ENCODE data around the gene REPS1.

Gene REPS1

GRCh38 chr6:138869398-138869797 lies 118.7 kb downstream of the REPS1 start:
- Histone ChIP-seq H3F3A (ENCODE audit: low read depth) (no peaks in the 10 kb centered on the region), H3K4me3 (ENCODE audit: low read length, poor library complexity, severe bottlenecking) (no peak overlapping the region), H3K79me2 (ENCODE audit: insufficient read depth, low read length) (no peaks in the 10 kb centered on the region), H2AFZ (ENCODE audit: low read length) (no peak overlapping the region), H3K36me3 (ENCODE audit: insufficient read depth, low read length) (no peaks in the 10 kb centered on the region), H3K9me3 (ENCODE audit: insufficient read depth, low read depth, low read length) (no peaks in the 10 kb centered on the region), H3K9ac (ENCODE audit: low read depth, low read length, poor library complexity, severe bottlenecking) (no peak overlapping the region), H3K4me2 (ENCODE audit: low read depth, low read length, poor library complexity, severe bottlenecking) (no peak overlapping the region), H3K9me2 (replicated peaks; ENCODE audit: low read depth, low read length) (no peaks in the 10 kb centered on the region), H4K20me1 (ENCODE audit: insufficient read depth, low read length, poor library complexity, severe bottlenecking) (no peaks in the 10 kb centered on the region), H3K4me1 (ENCODE audit: insufficient read depth, low read length, poor library complexity, severe bottlenecking) (no peaks in the 10 kb centered on the region), H3K27me3 (ENCODE audit: insufficient read depth, low read length, poor library complexity, severe bottlenecking) (no peaks in the 10 kb centered on the region)
- TF ChIP-seq EZH2phosphoT487 (IDR thresholded peaks at IDR 0.05; ENCODE audit: borderline replicate concordance) (no peak), CTCF (conservative IDR thresholded peaks at IDR 0.05; ENCODE audit: low read length) (no peak)

DNA sequence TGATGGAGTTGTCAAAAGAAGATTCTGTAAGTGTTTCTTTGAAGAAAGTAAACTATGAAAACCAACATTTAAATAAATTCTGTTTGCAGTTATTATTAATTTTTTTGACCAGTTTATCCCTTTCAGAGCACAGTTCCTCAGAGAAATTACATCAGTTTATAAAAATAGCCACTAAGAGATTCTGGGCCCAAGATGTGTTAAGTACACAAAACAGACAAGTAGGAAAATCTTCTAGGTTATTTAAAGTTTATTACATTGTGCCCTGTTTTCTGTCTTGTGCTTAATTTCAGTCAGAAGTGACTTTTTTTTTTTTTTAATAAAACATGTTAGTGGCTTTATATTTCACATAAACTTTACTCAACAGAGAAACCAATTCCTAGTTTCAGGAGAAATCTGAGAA lies 119.9 kb downstream of the REPS1 start:
- no peaks in the 10 kb centered on the region for H3K4me1 ChIP-seq (ENCODE audit: insufficient read depth, low read length, poor library complexity, severe bottlenecking)
- TF ChIP-seq EZH2phosphoT487 (IDR thresholded peaks at IDR 0.05; ENCODE audit: borderline replicate concordance) (no peak), CTCF (conservative IDR thresholded peaks at IDR 0.05; ENCODE audit: low read length) (no peak)
- H2AFZ ChIP-seq (ENCODE audit: low read length) = no peak overlapping the region
- no peaks in the 10 kb centered on the region for H4K20me1 ChIP-seq (ENCODE audit: insufficient read depth, low read length, poor library complexity, severe bottlenecking)
- H3K4me3 ChIP-seq (ENCODE audit: low read length, poor library complexity, severe bottlenecking) = no peak overlapping the region
- no peaks in the 10 kb centered on the region for H3K27me3 ChIP-seq (ENCODE audit: insufficient read depth, low read length, poor library complexity, severe bottlenecking)
- H3K4me2 ChIP-seq (ENCODE audit: low read depth, low read length, poor library complexity, severe bottlenecking) = no peak overlapping the region
- no peaks in the 10 kb centered on the region for H3K9me2 ChIP-seq (replicated peaks; ENCODE audit: low read depth, low read length)
- H3K9me3 ChIP-seq (ENCODE audit: insufficient read depth, low read depth, low read length) = no peaks in the 10 kb centered on the region
- H3K79me2 ChIP-seq (ENCODE audit: insufficient read depth, low read length) = no peaks in the 10 kb centered on the region
- H3K9ac ChIP-seq (ENCODE audit: low read depth, low read length, poor library complexity, severe bottlenecking) = no peak overlapping the region
- H3K36me3 ChIP-seq (ENCODE audit: insufficient read depth, low read length) = no peaks in the 10 kb centered on the region
- H3F3A ChIP-seq (ENCODE audit: low read depth) = no peaks in the 10 kb centered on the region

- no peaks in the 10 kb centered on the region for H3K27me3 ChIP-seq (ENCODE audit: insufficient read depth, low read length, poor library complexity, severe bottlenecking)
- TF ChIP-seq CTCF (conservative IDR thresholded peaks at IDR 0.05; ENCODE audit: low read length) (no peak), EZH2phosphoT487 (IDR thresholded peaks at IDR 0.05; ENCODE audit: borderline replicate concordance) (no peak)
- no peaks in the 10 kb centered on the region for H4K20me1 ChIP-seq (ENCODE audit: insufficient read depth, low read length, poor library complexity, severe bottlenecking)
- H3K4me1 ChIP-seq (ENCODE audit: insufficient read depth, low read length, poor library complexity, severe bottlenecking) = no peaks in the 10 kb centered on the region
- no peak overlapping the region for H3K4me2 ChIP-seq (ENCODE audit: low read depth, low read length, poor library complexity, severe bottlenecking)
- no peak overlapping the region for H3K9ac ChIP-seq (ENCODE audit: low read depth, low read length, poor library complexity, severe bottlenecking)
- H3K9me2 ChIP-seq (replicated peaks; ENCODE audit: low read depth, low read length) = no peaks in the 10 kb centered on the region
- no peaks in the 10 kb centered on the region for H3K36me3 ChIP-seq (ENCODE audit: insufficient read depth, low read length)
- H3K79me2 ChIP-seq (ENCODE audit: insufficient read depth, low read length) = no peaks in the 10 kb centered on the region
- H2AFZ ChIP-seq (ENCODE audit: low read length) = no peak overlapping the region
- H3K4me3 ChIP-seq (ENCODE audit: low read length, poor library complexity, severe bottlenecking) = no peak overlapping the region
- no peaks in the 10 kb centered on the region for H3K9me3 ChIP-seq (ENCODE audit: insufficient read depth, low read depth, low read length)
- no peaks in the 10 kb centered on the region for H3F3A ChIP-seq (ENCODE audit: low read depth)
Measured at GRCh38 chr6:138865480-138866109, 122.5 kb downstream of the REPS1 start.

Data from Loucy (cell line).